Vagina (tissue), 2 donors: ENCODE results near the gene GPX4.

Source experiments
- POLR2A ChIP-seq, 2 donors: fragments of 450-650 bp; IDR thresholded peaks; one replicate each; pipeline ENCODE4 v1.6.1; 2017; ENCODE audit warnings: antibody characterized with exemption in 2 of 2, mild to moderate bottlenecking in 2 of 2, moderate library complexity in 2 of 2
- POLR2AphosphoS5 ChIP-seq, 2 donors: sonication (generic); formaldehyde crosslinking; IDR thresholded peaks; one replicate each; pipeline ENCODE4 v1.9.0; 2017; ENCODE audit warnings: antibody characterized with exemption in 2 of 2, mild to moderate bottlenecking in 2 of 2, low read depth in 1 of 2; ENCODE audit not compliant: insufficient read depth in 1 of 2
- TF ChIP-seq, protein P1 (sequence below), 3 experiments: fragments of 450-650 bp in 2 of 3; fragments of 200-600 bp in 1 of 3; sonication (generic) in 1 of 3; IDR thresholded peaks; one replicate each; pipeline ENCODE4 v1.5.1; 2017 to 2019; ENCODE audit warnings: antibody characterized with exemption in 3 of 3, mild to moderate bottlenecking in 2 of 3, moderate library complexity in 2 of 3

- TF ChIP-seq, protein P1, sequence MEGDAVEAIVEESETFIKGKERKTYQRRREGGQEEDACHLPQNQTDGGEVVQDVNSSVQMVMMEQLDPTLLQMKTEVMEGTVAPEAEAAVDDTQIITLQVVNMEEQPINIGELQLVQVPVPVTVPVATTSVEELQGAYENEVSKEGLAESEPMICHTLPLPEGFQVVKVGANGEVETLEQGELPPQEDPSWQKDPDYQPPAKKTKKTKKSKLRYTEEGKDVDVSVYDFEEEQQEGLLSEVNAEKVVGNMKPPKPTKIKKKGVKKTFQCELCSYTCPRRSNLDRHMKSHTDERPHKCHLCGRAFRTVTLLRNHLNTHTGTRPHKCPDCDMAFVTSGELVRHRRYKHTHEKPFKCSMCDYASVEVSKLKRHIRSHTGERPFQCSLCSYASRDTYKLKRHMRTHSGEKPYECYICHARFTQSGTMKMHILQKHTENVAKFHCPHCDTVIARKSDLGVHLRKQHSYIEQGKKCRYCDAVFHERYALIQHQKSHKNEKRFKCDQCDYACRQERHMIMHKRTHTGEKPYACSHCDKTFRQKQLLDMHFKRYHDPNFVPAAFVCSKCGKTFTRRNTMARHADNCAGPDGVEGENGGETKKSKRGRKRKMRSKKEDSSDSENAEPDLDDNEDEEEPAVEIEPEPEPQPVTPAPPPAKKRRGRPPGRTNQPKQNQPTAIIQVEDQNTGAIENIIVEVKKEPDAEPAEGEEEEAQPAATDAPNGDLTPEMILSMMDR (IDR thresholded peaks at IDR 0.05), result no peak
- no peak for TF ChIP-seq POLR2A (IDR thresholded peaks at IDR 0.05)
- no peak for TF ChIP-seq POLR2AphosphoS5 (IDR thresholded peaks at IDR 0.05; ENCODE audit: insufficient read depth in 1 of 2, low read depth in 1 of 2)
Observed at GRCh38 chr19:1055028-1055425, 48.8 kb upstream of the GPX4 start.
